HG02642 (cell line): ENCODE data around the gene CDK11B.
"Not testable (repeated sequence)": the region's sequence is repeated elsewhere in the genome, so short reads cannot be mapped to it uniquely, and the experiment has no call there.

Experiments
- ATAC-seq: cut with Tn5 transposase; IDR thresholded peaks from one replicate; pipeline ENCODE4 v1.9.1; 2021; ENCODE audit warnings: mild to moderate bottlenecking; ENCODE audit not compliant: unreplicated experiment, poor library complexity

CDK11B gene

DNA sequence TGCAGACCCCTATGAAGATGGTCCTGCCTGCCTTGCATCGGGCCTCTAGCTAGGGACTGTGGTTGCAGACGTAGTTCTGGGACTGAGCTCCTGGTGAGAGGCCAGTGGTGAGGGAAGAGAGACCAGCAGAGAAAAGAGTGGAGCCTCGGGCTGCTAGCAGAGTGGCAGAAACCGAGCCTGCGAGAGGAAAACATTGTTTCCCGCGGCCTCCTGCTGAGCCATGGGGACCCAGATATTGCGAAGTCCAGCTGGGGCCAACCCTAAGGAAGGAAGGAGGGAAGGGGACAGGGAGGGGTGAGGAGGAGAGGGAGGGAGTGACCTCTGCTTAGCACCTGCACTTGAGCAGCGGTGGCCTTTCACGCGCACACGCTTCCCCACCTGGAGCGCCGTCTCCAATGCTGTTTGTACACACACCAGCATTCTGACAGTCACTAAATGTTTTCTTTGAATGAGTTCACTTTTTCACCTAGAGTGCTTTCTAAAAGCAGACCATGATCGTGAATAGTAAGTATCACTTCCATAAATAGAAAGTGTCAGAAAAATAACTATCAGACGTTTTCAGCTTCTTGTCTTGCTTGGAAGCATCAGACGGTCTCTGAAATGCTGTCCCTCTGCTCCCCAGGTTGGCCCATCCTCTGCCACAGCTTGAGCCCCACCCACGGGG lies 56.4 kb downstream of the CDK11B start:
- no peak for ATAC-seq

DNA sequence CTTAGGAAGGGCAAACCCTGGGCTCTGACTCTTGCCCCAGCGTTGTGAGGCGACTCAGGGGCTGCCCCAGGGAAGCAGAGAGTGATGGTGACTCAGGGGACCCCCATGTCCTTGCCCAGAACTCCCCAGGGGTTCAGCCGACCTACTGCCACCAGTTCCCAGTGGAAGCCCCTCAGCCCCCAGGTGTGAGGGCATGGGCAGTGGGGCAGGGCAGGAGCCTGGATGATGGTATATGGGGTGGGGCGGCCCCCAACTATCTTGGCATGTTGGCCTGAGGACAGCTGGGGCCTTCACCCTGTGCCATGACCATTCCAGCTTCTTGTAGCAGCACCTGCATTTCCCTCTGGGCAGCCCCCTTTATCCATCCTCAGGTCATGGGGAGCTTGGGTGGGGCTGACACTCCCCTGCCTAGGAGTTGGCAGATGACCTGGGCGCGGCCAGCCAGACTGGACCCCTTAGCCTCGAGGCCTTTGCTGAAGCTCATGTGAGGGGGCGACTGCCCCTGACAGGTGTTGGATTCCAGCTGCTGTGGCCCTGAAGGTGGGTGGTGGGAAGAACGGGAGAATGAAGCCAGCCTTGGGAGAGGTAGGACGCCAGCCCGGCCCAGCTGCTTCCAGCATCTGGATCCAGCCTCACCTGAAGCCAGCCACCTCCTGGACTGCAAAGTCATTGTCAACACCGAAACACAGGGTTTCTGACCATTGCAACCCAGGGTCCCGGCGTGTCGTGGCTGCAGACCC lies 57.1 kb downstream of the CDK11B start:
- ATAC-seq: no peak

DNA sequence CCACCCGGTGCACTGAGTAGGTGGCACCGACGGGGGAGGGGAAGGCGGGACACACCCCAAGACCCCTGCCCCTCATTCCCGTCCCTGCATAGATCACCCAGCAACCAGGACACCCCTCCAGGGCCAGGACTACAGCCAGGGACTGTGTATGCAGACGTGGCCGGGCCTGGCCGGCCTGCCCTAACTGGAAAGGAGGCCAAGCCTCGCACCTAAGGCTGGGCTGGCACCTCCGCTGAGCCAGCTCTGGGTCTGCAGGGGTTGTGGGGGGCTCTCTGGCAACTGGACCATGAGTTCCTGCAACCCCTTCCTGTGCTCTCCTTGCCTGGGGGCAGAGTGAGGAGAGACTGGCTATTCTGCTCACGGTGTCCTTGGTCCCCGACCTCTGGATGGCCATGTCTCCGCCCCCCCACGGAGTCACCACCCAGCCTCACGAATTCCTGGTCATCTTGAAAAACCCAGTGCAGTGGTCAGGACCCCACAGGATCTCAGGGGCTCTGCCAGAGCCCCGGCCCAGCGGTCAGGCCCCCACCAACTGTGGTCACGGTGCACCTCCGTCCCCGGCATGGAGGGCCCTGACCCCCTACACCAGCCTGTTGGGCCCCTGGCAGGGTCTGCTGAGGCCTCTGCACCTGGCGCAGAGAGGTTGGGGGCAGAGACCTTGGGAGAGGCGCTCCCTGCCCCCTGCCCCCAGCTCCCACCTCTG lies 57.8 kb downstream of the CDK11B start:
- no peak for ATAC-seq

DNA sequence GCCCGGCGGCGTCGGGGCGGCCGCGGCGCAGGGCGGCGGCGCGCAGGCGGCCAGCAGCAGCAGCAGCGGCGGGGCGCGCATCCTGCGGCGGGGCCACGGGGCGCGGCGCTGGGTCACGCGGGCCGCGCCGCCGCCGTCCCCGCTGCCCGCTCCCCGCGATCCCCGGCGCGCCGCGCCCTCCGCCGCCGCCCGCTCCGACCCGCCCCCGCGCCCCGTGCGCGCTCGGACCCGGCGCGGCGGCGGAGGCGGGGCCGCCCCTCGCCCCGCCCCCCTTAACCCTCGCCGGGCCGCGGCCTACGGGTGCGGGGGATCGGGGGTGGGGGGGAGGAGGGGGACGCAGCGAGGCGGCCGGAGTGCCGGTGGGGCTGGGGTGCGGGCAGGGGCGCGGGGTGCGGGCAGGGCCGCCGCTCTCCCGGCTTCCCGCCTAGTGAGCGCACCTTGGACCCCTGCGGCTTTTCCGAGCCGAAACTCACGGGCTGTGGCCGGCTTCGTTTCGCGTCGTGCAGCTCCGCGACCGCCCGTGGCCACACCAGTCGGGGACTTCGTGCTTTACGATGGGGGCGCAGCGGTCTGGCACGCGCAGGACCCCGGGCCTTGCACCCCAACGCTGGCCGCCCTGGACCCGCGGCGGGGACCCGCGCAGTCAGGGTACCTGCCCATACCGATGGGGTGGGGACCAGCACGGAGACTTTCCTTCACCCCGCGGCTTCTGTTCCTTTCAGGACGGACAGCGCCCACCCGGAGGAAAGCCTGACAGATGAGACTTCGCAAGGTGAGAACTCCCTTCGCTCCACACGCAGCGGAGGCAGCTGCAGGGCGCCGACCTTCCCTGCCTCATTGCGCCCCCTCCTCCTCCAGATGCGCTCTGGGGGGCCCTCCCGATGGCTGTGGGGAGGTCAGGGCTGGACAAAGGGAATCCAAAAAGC lies 58.6 kb downstream of the CDK11B start, which contains the start of gene FNDC10:
Gene FNDC10, minus strand, starts transcription at position 201 of the 926 bp plus-strand sequence. Its CDS starts 120 bp downstream, at position 81.
- no peak for ATAC-seq

DNA sequence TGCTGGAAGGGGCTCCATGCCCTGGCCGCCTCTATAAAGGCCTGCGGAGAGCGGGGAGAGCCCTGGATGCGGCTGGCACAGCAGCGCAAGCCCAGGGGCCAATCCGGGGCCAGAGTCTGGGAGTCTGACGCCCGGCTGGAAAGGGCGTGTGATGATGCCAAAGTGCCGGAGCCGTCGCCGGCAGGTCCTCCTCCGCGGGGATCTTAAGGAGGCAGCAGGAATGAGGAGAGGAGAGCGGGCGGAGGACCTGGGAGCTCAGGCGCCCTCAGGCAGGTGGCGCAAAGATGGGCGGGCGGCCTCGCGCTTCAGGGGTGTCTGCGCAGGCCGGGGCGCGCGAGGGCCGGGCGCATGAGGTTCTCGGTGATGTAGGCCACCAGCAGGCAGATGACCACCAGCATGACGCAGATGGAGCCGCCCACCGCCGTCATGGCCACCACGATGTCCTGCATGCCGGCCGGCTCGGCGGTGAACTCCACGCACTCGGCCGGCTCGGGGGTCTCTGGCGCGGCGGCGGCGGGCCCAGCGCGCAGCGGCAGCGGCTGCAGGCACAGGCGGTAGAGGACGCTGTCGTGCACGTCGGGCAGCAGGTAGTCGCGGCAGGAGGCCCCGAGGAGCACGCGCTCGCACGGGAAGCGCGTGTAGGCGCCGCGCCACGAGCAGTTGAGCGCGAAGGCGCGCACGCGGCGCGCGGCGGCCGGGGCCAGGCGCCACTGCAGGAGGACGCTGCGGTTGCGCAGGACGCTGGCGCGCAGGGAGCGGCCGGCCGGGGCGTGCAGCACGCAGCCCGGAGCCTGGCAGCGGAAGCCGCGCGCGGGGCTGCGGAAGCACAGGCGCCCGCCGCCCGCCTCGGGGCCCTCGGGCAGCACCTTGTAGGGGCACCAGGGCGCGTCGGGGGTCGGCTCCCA lies 59.5 kb downstream of the CDK11B start:
- no peak for ATAC-seq

DNA sequence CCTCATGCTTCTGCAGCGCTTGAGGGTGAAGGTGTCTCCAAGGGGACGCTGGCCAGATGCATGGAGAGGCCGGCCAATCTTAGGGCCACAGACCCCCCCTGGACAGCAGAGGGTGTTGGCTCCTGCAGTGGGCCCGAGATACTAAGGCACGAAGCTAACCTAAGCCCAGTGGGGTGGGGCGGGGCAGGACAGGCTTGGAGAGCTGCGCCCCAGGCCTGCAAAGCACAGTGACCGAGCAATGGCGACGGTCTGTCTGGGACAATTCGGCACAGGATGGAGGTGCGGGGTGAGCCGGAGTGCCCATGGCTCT lies 60.1 kb downstream of the CDK11B start:
- ATAC-seq: no peak

DNA sequence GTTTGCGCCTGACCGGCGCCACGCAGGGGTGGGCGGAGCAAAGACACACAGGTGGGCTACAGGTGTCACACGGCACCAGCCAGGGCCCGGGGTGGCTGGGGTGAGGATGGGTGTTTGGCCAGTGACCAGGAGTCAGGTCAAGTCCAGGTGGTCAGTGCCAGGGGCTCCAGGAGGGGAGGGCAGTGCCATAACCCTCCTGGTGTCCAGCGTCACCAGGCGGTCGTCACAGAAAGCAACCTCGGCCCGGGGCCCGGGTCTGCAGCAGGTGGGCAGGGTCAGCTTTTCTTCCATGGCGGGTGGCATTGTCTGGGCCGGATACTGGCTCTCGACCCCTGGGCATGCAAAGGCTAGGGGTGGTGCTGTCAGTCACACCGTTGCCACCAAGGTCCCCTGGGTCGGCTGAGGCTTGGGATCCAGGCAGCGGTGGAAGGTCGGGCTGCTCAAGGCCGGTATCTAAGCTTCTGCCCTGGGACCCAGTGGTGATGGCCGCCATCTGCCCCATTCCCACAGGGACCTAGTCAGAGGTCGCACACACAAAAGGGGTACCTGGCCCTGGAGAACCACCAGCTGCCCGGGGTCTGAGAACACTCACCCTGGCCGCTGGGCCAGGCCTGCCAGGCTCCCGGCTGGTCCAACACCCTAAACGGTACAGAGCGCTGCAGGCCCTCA lies 60.6 kb downstream of the CDK11B start:
- ATAC-seq: no peak

DNA sequence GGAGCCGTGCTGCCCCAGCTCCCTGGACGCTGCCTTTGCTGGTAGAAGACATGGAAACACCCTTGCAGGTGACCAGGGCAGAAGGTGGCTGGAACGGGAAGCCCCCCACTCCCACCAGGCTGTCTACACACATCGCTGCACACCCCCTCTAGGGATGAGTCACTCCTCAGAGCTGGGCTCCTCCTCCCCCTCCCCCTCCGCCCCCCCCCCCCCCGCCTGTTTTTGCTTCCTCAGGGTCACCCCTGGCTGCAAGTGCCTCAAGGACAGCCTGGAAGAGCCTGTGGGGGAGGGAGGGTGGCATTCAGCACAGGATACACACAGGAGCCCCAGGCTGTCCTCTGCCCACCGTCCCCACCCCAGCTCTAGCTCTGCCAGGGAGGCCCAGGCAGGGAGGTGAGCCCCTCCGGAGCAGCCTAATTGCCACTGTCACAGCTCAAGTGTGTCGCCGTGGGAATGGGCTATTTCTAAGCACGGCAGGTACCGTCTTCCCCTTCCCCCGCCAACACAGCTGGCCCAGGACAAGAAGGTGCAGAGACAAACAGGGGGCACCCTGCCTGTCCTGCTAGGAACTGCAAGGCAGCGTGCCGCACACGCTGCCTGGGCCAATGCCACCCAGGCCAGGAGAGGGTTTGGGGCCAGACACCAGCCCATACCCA lies 61.4 kb downstream of the CDK11B start:
- ATAC-seq: no peak

DNA sequence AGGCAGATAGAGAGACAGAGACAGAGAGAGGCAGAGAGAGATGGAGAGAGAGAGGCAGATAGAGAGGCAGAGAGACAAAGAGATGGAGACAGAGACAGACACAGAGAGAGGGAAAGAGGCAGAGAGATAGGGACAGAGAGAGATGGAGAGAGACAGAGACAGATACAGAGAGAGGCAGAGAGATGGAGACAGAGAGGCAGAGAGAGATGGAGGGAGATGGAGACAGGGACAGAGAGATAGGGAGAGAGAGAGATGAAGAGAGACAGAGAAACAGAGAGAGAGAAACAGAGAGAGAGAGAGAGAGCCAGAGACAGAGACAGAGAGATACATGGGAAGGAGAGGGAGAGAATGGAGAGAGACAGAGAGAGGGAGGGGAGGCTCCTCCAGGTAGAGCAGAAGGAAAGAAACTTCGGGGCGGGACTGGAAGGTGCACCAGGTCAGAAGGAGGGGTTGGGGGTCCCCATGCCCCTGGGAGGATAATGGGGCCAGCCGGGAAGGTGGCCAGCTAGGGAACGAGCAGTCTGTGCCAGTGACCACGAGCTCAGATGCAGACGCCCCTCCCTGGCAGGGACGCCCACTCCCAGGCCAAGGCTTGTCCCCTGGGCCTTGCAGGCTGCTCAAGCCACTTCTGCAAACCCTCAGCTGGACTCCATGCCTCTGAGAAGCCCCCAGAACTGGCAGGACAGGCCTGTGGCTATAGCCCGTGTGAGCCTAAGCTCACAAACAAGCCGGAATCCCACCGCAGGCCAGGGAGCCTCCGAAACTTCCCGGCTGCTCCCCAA lies 62.1 kb downstream of the CDK11B start:
- no peak for ATAC-seq

DNA sequence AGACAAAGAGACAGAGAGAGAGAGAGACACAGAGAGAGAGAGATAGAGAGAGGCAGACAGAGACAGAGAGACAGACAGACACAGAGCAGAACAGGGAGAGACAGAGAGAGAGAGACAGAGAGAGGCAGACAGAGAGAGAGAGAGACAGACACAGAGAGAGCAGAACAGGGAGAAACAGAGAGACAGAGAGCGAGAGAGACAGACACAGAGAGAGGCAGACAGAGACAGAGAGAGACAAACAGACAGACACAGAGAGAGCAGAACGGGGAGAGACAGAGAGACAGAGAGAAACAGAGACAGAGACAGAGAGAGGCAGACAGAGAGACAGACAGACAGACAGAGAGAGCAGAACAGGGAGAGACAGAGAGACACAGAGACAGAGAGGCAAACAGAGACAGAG lies 63.5 kb downstream of the CDK11B start:
- not testable (repeated sequence) for ATAC-seq

DNA sequence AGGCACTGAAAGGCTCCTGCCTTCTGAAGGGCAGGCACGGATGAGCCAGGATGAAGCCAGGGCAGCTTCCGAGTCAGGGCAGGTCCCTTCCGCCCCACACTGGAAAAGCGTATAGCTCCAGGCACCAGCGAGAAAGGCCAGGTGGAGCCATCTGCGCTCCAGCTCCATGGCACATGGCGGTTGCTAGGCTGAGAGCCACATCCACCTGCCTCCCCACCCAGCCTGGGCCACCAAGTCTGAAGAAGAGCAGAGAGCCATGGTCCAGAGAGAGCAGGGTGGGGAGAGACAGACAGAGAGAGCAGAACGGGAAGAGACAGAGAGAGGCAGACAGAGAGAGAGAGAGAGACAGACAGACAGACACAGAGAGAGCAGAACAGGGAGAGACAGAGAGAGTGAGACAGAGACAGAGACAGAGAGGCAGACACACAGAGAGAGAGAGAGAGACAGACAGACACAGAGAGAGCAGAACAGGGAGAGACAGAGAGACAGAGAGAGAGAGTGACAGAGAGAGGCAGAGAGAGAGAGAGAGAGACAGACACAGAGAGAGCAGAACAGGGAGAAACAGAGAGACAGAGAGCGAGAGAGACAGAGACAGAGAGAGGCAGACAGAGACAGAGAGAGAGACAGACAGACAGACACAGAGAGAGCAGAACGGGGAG lies 64.1 kb downstream of the CDK11B start:
- no peak for ATAC-seq

DNA sequence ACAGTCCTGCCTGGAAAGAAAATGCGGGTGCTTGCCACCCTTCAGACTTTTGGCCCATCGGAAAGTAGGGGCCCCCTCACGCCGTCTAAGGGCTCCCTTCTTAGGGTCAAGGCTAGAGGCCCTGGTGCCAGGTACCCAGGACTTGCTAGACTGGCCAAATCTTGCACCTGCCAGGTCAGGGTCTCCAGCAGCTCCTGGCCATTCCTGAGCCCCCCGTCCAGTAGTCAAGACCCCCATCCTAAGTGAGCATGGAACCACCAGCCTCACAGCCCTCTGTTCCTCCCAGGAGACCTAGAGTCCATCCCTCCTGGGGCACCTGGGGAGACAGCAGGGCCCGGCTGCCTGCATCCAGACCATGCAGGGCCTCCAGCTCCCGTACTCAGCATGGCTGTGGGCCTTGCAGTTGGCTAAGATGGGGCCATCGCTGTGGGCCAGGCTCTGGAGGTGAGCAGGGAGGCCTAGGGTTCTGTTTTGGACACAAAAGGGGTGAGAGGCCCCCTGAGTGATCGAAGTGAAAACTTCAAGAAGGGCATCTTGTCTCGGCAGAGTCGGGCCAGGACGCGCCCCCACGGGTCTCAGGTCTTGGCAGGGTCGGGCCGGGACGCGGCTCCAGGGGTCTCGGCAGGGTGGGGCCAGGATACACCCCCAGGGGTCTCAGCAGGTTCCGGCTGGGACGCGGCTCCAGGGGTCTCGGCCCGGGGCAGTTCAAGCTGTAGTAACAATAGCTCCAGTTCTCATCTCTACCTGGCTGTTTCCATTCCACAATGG lies 64.8 kb downstream of the CDK11B start:
- no peak for ATAC-seq

DNA sequence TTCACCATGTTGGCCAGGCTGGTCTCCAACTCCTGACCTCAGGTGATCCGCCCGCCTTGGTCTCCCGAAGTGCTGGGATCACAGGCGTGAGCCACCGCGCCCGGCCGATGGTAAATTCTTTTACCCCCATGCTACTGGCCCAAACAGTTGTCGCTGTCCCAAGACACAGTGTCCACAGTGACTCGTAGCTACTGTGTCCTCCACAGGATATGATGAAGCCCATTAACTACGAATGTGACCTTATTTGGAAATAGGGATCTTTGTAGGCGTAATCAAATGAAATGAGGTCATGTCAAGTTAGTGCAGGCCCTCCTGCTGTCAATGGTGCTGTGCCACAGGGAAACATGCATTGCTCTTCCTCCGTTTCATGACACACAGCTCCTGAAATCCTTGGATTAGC lies 67.4 kb downstream of the CDK11B start:
- no peak for ATAC-seq
